Hepatocyte (in vitro differentiated cells): Measurements from ENCODE around the gene DAB2IP.
A peak's percentile ranks its signal among the peaks of the same experiment; 100 is the strongest.

Experiments
- CTCF ChIP-seq: fragments of 200-600 bp; sonication (generic); IDR thresholded peaks from 2 replicates; pipeline ENCODE4 v1.5.1; 2016; ENCODE audit warnings: antibody characterized with exemption, mild to moderate bottlenecking; ENCODE audit not compliant: poor library complexity
- EZH2phosphoT487 ChIP-seq: fragments of 200-600 bp; sonication (generic); IDR thresholded peaks from one replicate; pipeline ENCODE4 v1.6.1; 2018; ENCODE audit warnings: antibody characterized with exemption, mild to moderate bottlenecking, low read depth, moderate library complexity; ENCODE audit not compliant: unreplicated experiment, severe bottlenecking

DNA sequence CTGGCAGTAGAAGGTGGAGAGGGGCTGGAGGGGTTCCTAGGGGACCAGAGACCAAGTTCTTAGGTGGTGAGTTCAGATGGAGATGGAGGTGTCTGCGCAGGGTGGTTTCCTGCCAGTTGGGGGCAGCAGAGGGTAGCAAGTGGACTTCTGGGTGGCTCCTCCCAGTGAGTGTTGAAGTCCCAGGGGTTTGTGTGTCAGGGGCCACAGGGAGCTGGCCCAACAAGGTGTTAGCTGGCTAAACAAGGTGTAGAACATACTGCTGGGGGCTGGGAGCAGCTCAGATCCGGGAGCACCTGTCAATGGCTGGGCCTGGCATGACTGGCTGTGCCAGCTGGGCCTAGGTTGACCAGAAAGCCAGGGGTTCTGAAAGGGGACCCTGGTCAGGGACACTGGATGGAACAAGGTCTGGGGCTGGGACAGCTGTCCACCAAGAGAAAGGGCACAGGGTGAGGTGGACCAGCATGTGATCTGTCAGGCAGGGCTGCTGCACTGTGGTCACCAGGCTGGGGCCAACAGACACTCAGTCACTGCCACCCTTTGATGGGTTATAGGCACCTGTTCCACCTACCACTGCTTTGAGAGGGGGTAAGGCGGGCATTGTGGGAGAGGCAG lies 35.6 kb downstream of the DAB2IP start:
- TF ChIP-seq CTCF (peak; percentile 88), EZH2phosphoT487 (no peak)
